Neural cell (in vitro differentiated cells): Measurements from ENCODE around the gene TRPM3. TPM values are rescaled to one million over a fixed set of nuclear protein-coding genes. Genes with fewer than 3 reads are reported as not detected.

ENCODE experiments used
- H2AFZ ChIP-seq: fragments of 200-600, 300-800 bp; sonication (generic), shearing (Covaris generic); 2 replicates; pipeline ENCODE4 v1.6.0; 2014; ENCODE audit warnings: low read depth, mild to moderate bottlenecking, antibody characterized with exemption, low read length, moderate library complexity
- H3F3A ChIP-seq: fragments of 200-600 bp; shearing (Covaris generic); 2 replicates; pipeline ENCODE4 v1.6.1; 2016; ENCODE audit warnings: mild to moderate bottlenecking, moderate library complexity, mixed read lengths, antibody characterized with exemption, low read length; ENCODE audit not compliant: insufficient read depth, poor library complexity, severe bottlenecking
- H3K27ac ChIP-seq: fragments of 200-600, 300-800 bp; sonication (generic), shearing (Covaris generic); 2 replicates; pipeline ENCODE4 v1.5.1; 2014; ENCODE audit warnings: mild to moderate bottlenecking, low read length, moderate library complexity
- H3K27me3 ChIP-seq: fragments of 300-800, 200-600 bp; sonication (generic), shearing (Covaris generic); 2 replicates; pipeline ENCODE4 v1.6.0; 2014; ENCODE audit warnings: mild to moderate bottlenecking, low read depth, low read length, moderate library complexity; ENCODE audit not compliant: insufficient read depth
- H3K36me3 ChIP-seq: fragments of 300-800, 200-600 bp; sonication (generic), shearing (Covaris generic); 2 replicates; pipeline ENCODE4 v1.5.1; 2014; ENCODE audit warnings: mild to moderate bottlenecking, antibody characterized with exemption, low read length, moderate library complexity; ENCODE audit not compliant: insufficient read depth
- H3K4me2 ChIP-seq: fragments of 300-800, 200-600 bp; sonication (generic), shearing (Covaris generic); 2 replicates; pipeline ENCODE4 v1.6.0; 2014; ENCODE audit warnings: mild to moderate bottlenecking, low read length
- H3K4me3 ChIP-seq: fragments of 300-800, 200-600 bp; sonication (generic), shearing (Covaris generic); 2 replicates; pipeline ENCODE4 v1.5.1; 2014; ENCODE audit warnings: mild to moderate bottlenecking, low read length, moderate library complexity
- H3K79me2 ChIP-seq: fragments of 200-600 bp; shearing (Covaris generic); replicated peaks from 2 replicates; pipeline ENCODE4 v1.6.0; 2014; ENCODE audit warnings: mild to moderate bottlenecking, low read length, moderate library complexity; ENCODE audit not compliant: insufficient read depth
- H3K9ac ChIP-seq: fragments of 300-800, 200-600 bp; sonication (generic), shearing (Covaris generic); 2 replicates; pipeline ENCODE4 v1.6.1; 2016; ENCODE audit warnings: mild to moderate bottlenecking, low read length, mixed read lengths
- H3K9me2 ChIP-seq: fragments of 200-600 bp; shearing (Covaris generic); 2 replicates; pipeline ENCODE4 v1.6.1; 2016; ENCODE audit warnings: mild to moderate bottlenecking, low read length, mixed read lengths; ENCODE audit not compliant: insufficient read depth
- H3K9me3 ChIP-seq: fragments of 200-600, 300-800 bp; sonication (generic), shearing (Covaris generic); 2 replicates; pipeline ENCODE4 v1.6.1; 2016; ENCODE audit warnings: mild to moderate bottlenecking, mixed run types, low read length, moderate library complexity, mixed read lengths
- H4K20me1 ChIP-seq: fragments of 200-600 bp; shearing (Covaris generic); 2 replicates; pipeline ENCODE4 v1.6.1; 2016; ENCODE audit warnings: mild to moderate bottlenecking, mixed run types; ENCODE audit not compliant: insufficient read depth
- EP300 ChIP-seq: fragments of 450-650 bp; conservative IDR thresholded peaks from 2 replicates; pipeline ENCODE4 v1.6.1; 2014; ENCODE audit warnings: antibody characterized with exemption, mild to moderate bottlenecking, moderate library complexity; ENCODE audit not compliant: poor library complexity, severe bottlenecking
- EZH2 ChIP-seq: fragments of 200-600, 300-800 bp; shearing (Covaris generic), sonication (generic); IDR thresholded peaks from 2 replicates; pipeline ENCODE4 v1.6.1; 2014; ENCODE audit warnings: antibody characterized with exemption, low read length, borderline replicate concordance, mild to moderate bottlenecking; ENCODE audit not compliant: insufficient read depth, poor library complexity, severe bottlenecking
- MXI1 ChIP-seq: fragments of 450-650 bp; conservative IDR thresholded peaks from 2 replicates; pipeline ENCODE4 v1.6.1; 2014; ENCODE audit warnings: antibody characterized with exemption, mild to moderate bottlenecking; ENCODE audit not compliant: poor library complexity, severe bottlenecking
- POLR2AphosphoS5 ChIP-seq: IDR thresholded peaks from 2 replicates; pipeline ENCODE4 v1.6.1; 2012
- RAD21 ChIP-seq: fragments of 450-650 bp; conservative IDR thresholded peaks from 2 replicates; pipeline ENCODE4 v1.6.1; 2014; ENCODE audit warnings: antibody characterized with exemption, mild to moderate bottlenecking, moderate library complexity
- SMC3 ChIP-seq: fragments of 450-650 bp; conservative IDR thresholded peaks from 2 replicates; pipeline ENCODE4 v1.6.1; 2014; ENCODE audit warnings: antibody characterized with exemption, mild to moderate bottlenecking, moderate library complexity; ENCODE audit not compliant: poor library complexity
- TAF1 ChIP-seq: IDR thresholded peaks from 2 replicates; pipeline ENCODE4 v1.6.1; 2012; ENCODE audit warnings: low read depth
- polyA plus RNA-seq: library from polyadenylated mRNA; depleted of rRNA; stranded (reverse); fragments of >200 nt; gene quantifications from 2 replicates; pipeline ENCODE4 v1.2.3, GENCODE V29; 2014
- TF ChIP-seq, protein P1 (sequence below): fragments of 450-650 bp; IDR thresholded peaks from 2 replicates; pipeline ENCODE4 v1.5.1; 2014; ENCODE audit warnings: antibody characterized with exemption, mild to moderate bottlenecking, moderate library complexity; ENCODE audit not compliant: poor library complexity, severe bottlenecking
- TF ChIP-seq, protein P2 (sequence below): IDR thresholded peaks from 2 replicates; pipeline ENCODE4 v1.6.1; 2012; ENCODE audit warnings: borderline replicate concordance

Gene TRPM3
- polyA plus RNA-seq, 1 donor from 2014 or later, result 1.3 TPM

DNA sequence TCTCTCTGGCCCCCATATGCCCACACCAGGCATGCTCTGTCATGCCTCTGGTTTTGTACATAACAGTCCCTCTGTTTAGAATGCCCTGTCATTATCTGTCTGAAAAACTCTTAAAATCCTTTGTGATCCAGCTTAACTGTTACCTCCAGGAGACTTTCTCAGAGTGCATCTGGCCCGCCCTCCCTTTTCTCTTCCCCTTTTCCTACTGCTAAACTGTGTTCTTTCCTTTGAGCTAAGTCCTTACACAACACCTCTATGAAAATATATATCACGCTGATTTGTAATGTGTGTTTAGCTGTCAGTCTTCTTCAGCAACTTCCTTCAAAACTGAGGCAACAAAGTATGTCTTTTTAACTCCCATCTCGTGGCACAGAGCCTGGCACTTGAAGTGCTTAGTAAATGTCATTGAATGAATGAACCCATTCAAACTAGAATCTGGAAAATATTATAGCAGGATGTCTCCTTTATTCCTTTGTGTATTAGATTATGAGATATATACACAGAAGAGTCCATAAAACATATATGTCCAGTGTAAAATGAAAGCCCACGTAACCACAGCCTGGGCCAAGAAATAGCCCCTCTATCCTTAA is 540.7 kb downstream of the TRPM3 start:
- Histone ChIP-seq H3K27me3 (no peaks in the 10 kb centered on the region), H3K27ac (no peak overlapping the region), H3K79me2 (no peaks in the 10 kb centered on the region), H3K9ac (no peak overlapping the region), H3K4me2 (no peak overlapping the region), H3K9me3 (no peaks in the 10 kb centered on the region), H3K36me3 (no peaks in the 10 kb centered on the region), H4K20me1 (no peaks in the 10 kb centered on the region), H3K9me2 (no peaks in the 10 kb centered on the region), H3K4me3 (no peak overlapping the region), H2AFZ (no peak overlapping the region), H3F3A (no peaks in the 10 kb centered on the region)
- TF ChIP-seq MXI1 (no peak), EZH2 (no peak), POLR2AphosphoS5 (no peak), EP300 (no peak), TAF1 (no peak), RAD21 (no peak), SMC3 (no peak)
- TF ChIP-seq, protein P1, sequence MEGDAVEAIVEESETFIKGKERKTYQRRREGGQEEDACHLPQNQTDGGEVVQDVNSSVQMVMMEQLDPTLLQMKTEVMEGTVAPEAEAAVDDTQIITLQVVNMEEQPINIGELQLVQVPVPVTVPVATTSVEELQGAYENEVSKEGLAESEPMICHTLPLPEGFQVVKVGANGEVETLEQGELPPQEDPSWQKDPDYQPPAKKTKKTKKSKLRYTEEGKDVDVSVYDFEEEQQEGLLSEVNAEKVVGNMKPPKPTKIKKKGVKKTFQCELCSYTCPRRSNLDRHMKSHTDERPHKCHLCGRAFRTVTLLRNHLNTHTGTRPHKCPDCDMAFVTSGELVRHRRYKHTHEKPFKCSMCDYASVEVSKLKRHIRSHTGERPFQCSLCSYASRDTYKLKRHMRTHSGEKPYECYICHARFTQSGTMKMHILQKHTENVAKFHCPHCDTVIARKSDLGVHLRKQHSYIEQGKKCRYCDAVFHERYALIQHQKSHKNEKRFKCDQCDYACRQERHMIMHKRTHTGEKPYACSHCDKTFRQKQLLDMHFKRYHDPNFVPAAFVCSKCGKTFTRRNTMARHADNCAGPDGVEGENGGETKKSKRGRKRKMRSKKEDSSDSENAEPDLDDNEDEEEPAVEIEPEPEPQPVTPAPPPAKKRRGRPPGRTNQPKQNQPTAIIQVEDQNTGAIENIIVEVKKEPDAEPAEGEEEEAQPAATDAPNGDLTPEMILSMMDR, result no peak
- TF ChIP-seq, protein P2, sequence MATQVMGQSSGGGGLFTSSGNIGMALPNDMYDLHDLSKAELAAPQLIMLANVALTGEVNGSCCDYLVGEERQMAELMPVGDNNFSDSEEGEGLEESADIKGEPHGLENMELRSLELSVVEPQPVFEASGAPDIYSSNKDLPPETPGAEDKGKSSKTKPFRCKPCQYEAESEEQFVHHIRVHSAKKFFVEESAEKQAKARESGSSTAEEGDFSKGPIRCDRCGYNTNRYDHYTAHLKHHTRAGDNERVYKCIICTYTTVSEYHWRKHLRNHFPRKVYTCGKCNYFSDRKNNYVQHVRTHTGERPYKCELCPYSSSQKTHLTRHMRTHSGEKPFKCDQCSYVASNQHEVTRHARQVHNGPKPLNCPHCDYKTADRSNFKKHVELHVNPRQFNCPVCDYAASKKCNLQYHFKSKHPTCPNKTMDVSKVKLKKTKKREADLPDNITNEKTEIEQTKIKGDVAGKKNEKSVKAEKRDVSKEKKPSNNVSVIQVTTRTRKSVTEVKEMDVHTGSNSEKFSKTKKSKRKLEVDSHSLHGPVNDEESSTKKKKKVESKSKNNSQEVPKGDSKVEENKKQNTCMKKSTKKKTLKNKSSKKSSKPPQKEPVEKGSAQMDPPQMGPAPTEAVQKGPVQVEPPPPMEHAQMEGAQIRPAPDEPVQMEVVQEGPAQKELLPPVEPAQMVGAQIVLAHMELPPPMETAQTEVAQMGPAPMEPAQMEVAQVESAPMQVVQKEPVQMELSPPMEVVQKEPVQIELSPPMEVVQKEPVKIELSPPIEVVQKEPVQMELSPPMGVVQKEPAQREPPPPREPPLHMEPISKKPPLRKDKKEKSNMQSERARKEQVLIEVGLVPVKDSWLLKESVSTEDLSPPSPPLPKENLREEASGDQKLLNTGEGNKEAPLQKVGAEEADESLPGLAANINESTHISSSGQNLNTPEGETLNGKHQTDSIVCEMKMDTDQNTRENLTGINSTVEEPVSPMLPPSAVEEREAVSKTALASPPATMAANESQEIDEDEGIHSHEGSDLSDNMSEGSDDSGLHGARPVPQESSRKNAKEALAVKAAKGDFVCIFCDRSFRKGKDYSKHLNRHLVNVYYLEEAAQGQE, result no peak

DNA sequence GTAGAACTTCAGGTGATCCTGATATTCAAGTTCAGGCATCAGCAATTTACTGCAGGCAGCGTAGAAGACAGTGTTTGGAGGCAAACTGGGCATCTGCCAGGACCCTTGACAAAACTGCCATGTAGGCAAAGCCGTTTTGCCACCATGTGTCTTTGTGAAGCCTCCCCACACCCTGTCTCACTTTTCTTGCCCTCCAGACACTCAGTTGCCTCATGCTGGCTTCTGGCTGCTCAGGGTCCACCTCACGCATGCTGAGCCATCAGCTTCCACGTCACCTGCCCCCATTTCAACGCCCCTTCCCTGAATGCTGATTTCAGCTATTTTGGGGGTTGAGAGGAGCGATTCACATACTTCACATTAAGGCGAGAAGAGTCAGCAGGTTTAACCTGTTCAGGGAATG is 541.7 kb downstream of the TRPM3 start:
- H4K20me1 ChIP-seq, result no peaks in the 10 kb centered on the region
- H3K9ac ChIP-seq, result no peak overlapping the region
- no peaks in the 10 kb centered on the region for H3K9me3 ChIP-seq
- H3K27ac ChIP-seq, result no peak overlapping the region
- H3K4me3 ChIP-seq, result no peak overlapping the region
- H2AFZ ChIP-seq, result no peak overlapping the region
- no peaks in the 10 kb centered on the region for H3K9me2 ChIP-seq
- H3K79me2 ChIP-seq, result no peaks in the 10 kb centered on the region
- H3K4me2 ChIP-seq, result no peak overlapping the region
- no peaks in the 10 kb centered on the region for H3F3A ChIP-seq
- H3K27me3 ChIP-seq, result no peaks in the 10 kb centered on the region
- TF ChIP-seq MXI1 (no peak), SMC3 (no peak), TAF1 (no peak), EZH2 (no peak), EP300 (no peak), RAD21 (no peak), POLR2AphosphoS5 (no peak)
- TF ChIP-seq, protein P2, result no peak
- TF ChIP-seq, protein P1, result no peak
- H3K36me3 ChIP-seq, result no peaks in the 10 kb centered on the region
